A673 (cell line): Measurements from ENCODE around the gene BLCAP. TPM values are rescaled to one million over a fixed set of nuclear protein-coding genes. Genes with fewer than 3 reads are reported as not detected.
"Not testable (repeated sequence)": the region's sequence is repeated elsewhere in the genome, so short reads cannot be mapped to it uniquely, and the experiment has no call there.

Experiments used
- BruUV-seq: library from RNA; stranded (reverse); fragments of 400-500 nt; replicated peaks from 2 replicates; lab custom pipeline; 2021; lab: Mats Ljungman, UMichigan
- CTCF ChIA-PET: fragments of 300-600 bp; sonication (Branson Sonifier 250); formaldehyde crosslinking; loops from one replicate; lab custom pipeline; 2022; ENCODE audit warnings: antibody characterized with exemption; lab: Charles Lee
- POLR2A ChIA-PET: fragments of 300-600 bp; sonication (Branson Sonifier 250); formaldehyde crosslinking; loops from one replicate; lab custom pipeline; 2022; ENCODE audit warnings: antibody characterized with exemption; ENCODE audit not compliant: low non-redundant PET; lab: Charles Lee
- DNase-seq: peaks from one replicate; pipeline ENCODE4 v3.0.0-alpha.2; 2015; ENCODE audit warnings: low spot score
- H3K27ac ChIP-seq: fragments of 200-600 bp; sonication (generic); 2 replicates; pipeline ENCODE4 v1.5.1; 2016; ENCODE audit warnings: mixed run types, low read depth, mild to moderate bottlenecking, mixed read lengths, antibody characterized with exemption, low read length; ENCODE audit not compliant: poor library complexity, severe bottlenecking
- H3K27me3 ChIP-seq: fragments of 200-600 bp; sonication (generic); replicated peaks from 2 replicates; pipeline ENCODE4 v1.6.1; 2017; ENCODE audit warnings: mixed run types, low read depth, mild to moderate bottlenecking, mixed read lengths, antibody characterized with exemption, low read length; ENCODE audit not compliant: insufficient read depth, poor library complexity
- H3K36me3 ChIP-seq: fragments of 200-600 bp; sonication (generic); 2 replicates; pipeline ENCODE4 v1.6.1; 2016; ENCODE audit warnings: mixed run types, mild to moderate bottlenecking, mixed read lengths, antibody characterized with exemption, low read length; ENCODE audit not compliant: insufficient read depth, poor library complexity, severe bottlenecking
- H3K4me1 ChIP-seq: fragments of 200-600 bp; sonication (generic); 2 replicates; pipeline ENCODE4 v1.6.1; 2017; ENCODE audit warnings: mixed run types, mild to moderate bottlenecking, mixed read lengths, antibody characterized with exemption, low read length; ENCODE audit not compliant: insufficient read depth, poor library complexity, severe bottlenecking
- H3K4me3 ChIP-seq: fragments of 200-600 bp; sonication (generic); 2 replicates; pipeline ENCODE4 v1.5.1; 2016; ENCODE audit warnings: low read depth, mixed run types, mild to moderate bottlenecking, mixed read lengths, low read length; ENCODE audit not compliant: poor library complexity, severe bottlenecking
- H3K9me3 ChIP-seq: fragments of 200-600 bp; sonication (generic); 2 replicates; pipeline ENCODE4 v1.6.1; 2016; ENCODE audit warnings: mixed run types, low read depth, mild to moderate bottlenecking, mixed read lengths, antibody characterized with exemption, low read length; ENCODE audit not compliant: poor library complexity, severe bottlenecking
- EZH2 ChIP-seq: fragments of 200-600 bp; sonication (generic); IDR thresholded peaks from 2 replicates; pipeline ENCODE4 v1.6.1; 2017; ENCODE audit warnings: borderline replicate concordance, low read depth, mild to moderate bottlenecking, mixed read lengths, antibody characterized with exemption, low read length; ENCODE audit not compliant: poor library complexity, severe bottlenecking
- intact Hi-C: fragments of 100-400 bp; cut with micrococcal nuclease; formaldehyde crosslinking; loops from one replicate; pipeline ENCODE4 v1.10.0; 2022; ENCODE audit not compliant: unreplicated experiment
- total RNA-seq: library from RNA; stranded (reverse); gene quantifications from 2 replicates; pipeline ENCODE4 v1.2.3, GENCODE V29; 2021
- TF ChIP-seq, protein P1 (sequence below): fragments of 300-800, 200-600 bp; sonication (generic); conservative IDR thresholded peaks from 2 replicates; pipeline ENCODE4 v1.5.1; 2017; ENCODE audit warnings: low read depth, mild to moderate bottlenecking, antibody characterized with exemption, low read length, moderate library complexity, mixed read lengths

Gene BLCAP
- total RNA-seq, 1 experiment from 2014 or later = 39.9 TPM

DNA sequence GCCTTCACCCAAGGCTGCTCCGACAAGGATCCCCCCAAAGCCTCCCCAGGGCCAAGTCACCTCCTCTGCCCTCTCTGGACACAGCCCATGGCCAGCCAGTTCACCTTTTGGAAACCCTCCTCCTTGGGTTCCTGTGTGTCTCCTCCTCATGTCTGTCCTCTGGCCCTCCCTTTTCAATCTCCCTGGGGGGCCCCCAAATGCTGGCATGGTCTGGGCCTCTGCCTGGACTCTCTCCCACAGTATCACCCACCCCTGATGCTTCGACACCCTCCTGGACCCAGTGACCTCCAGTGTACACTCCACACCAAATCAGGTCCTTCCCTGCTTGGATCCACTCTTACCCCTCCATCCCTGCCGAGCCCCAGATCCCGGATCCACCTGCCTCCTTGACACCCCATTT, 53.3 kb downstream of the BLCAP start:
- Histone ChIP-seq H3K27ac (no peak overlapping the region), H3K9me3 (no peaks in the 10 kb centered on the region), H3K4me3 (no peak overlapping the region), H3K4me1 (peaks cover 5% of the 10 kb centered on the region), H3K36me3 (no peaks in the 10 kb centered on the region), H3K27me3 (peaks cover 14% of the 10 kb centered on the region)
- POLR2A ChIA-PET = no interaction called here
- BruUV-seq = no TSS peak
- CTCF ChIA-PET = no interaction called here
- DNase-seq = no peak
- intact Hi-C loops = no loop called here
- no peak for TF ChIP-seq EZH2
- TF ChIP-seq, protein P1, sequence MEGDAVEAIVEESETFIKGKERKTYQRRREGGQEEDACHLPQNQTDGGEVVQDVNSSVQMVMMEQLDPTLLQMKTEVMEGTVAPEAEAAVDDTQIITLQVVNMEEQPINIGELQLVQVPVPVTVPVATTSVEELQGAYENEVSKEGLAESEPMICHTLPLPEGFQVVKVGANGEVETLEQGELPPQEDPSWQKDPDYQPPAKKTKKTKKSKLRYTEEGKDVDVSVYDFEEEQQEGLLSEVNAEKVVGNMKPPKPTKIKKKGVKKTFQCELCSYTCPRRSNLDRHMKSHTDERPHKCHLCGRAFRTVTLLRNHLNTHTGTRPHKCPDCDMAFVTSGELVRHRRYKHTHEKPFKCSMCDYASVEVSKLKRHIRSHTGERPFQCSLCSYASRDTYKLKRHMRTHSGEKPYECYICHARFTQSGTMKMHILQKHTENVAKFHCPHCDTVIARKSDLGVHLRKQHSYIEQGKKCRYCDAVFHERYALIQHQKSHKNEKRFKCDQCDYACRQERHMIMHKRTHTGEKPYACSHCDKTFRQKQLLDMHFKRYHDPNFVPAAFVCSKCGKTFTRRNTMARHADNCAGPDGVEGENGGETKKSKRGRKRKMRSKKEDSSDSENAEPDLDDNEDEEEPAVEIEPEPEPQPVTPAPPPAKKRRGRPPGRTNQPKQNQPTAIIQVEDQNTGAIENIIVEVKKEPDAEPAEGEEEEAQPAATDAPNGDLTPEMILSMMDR = no peak

DNA sequence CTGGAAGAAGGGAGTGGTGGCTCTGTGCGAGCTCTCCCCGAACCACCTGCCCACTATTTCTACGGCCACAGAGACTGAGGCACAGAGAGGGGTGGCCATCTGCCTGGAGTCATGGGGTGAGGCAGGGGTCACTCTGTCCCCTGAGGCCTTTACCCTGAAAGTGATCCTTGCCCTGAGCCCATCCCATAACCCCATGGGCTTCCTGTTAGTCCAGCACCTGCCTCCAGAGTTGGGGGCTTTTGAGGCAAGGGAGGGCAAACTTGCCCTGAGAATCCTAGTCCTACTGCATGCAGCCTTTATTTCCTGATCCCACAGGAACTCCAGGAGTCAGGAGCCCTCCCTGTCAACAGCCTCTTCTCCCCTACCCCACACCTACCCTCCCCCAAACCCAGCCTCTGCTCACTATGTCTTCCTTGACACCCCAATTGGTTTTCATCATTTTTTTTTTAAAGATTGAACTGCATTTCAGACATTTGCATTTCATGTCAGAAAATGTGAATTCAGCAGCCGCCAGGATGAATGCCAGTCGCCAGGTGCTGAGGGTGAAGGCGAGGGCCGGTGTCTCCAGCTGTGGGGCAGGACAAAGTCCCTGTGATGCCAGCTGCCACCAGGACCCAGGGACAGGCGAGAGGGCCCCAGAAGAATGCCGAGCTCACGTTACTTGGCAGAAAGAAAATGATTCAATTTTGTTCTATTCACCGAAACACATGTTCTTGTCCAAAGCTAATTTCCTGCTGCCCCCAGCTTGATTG, 54.3 kb downstream of the BLCAP start:
- H3K27ac ChIP-seq = no peak overlapping the region
- no TSS peak for BruUV-seq
- no peak for DNase-seq
- peaks cover 8% of the 10 kb centered on the region for H3K27me3 ChIP-seq
- CTCF ChIA-PET = no interaction called here
- H3K9me3 ChIP-seq = no peaks in the 10 kb centered on the region
- intact Hi-C loops = no loop called here
- peaks cover 5% of the 10 kb centered on the region for H3K4me1 ChIP-seq
- POLR2A ChIA-PET = no interaction called here
- H3K36me3 ChIP-seq = no peaks in the 10 kb centered on the region
- no peak overlapping the region for H3K4me3 ChIP-seq
- TF ChIP-seq, protein P1 = no peak
- no peak for TF ChIP-seq EZH2

DNA sequence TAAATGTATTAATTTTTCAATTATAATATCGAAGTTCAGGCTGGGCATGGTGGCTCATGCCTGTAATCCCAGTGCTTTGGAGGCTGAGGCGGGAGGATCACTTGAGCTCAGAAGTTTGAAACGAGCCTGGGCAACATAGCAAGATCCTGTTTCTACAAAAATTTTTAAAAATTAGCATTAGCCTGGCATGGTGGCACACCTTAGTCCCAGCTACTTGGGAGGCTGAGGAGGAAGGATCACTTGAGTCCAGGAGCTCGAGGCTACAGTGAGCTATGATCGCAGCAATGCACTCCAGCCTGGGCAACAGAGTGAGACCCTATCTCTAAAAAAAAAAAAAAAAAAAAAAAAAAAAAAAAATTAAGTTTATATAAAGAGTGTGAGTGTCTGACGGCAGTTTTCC, 55.2 kb downstream of the BLCAP start:
- BruUV-seq, H3K27ac ChIP-seq, intact Hi-C loops: not testable (repeated sequence)

DNA sequence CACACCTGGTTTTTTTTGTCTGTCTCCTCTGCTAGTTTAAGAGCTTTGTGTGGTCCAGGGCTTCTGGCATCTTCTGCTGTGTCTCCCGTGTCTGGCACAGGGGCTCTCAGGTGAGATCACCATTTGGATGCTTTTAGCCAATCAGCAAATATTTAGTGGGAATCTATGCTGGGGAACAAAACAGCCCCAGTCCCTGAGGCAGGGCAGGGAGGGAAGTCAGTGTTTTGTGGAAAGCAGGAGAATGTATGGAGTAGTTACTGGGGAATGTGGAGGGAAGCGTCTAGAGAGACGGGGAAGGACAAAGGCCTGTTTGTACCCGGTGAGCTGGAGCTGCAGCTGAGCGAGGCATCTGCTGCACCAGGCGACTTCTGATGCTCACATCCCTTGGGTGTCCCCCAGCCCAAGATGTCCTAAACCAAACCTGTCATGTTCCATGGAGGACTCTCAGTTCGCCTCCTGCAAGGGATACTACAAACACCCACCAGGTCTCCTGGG, 55.9 kb downstream of the BLCAP start:
- H3K4me3 ChIP-seq = no peak overlapping the region
- no peaks in the 10 kb centered on the region for H3K4me1 ChIP-seq
- no peak overlapping the region for H3K27ac ChIP-seq
- H3K36me3 ChIP-seq = no peaks in the 10 kb centered on the region
- no peak for DNase-seq
- intact Hi-C loops = no loop called here
- TF ChIP-seq, protein P1 = no peak
- TF ChIP-seq EZH2 = no peak
- H3K9me3 ChIP-seq = no peaks in the 10 kb centered on the region
- peaks cover 8% of the 10 kb centered on the region for H3K27me3 ChIP-seq
- POLR2A ChIA-PET = interaction anchor here (0.6 kb wide), 1 partner anchor 460 kb away, joined by 3 read pairs; no protein-coding TSS in a partner anchor
- CTCF ChIA-PET = no interaction called here
- BruUV-seq = no TSS peak

More for the DNA sequence above, 55.2 kb downstream of the BLCAP start:
- H3K27me3 ChIP-seq, H3K36me3 ChIP-seq, H3K4me1 ChIP-seq, H3K9me3 ChIP-seq, POLR2A ChIA-PET, CTCF ChIA-PET, DNase-seq, H3K4me3 ChIP-seq: not testable (repeated sequence)

DNA sequence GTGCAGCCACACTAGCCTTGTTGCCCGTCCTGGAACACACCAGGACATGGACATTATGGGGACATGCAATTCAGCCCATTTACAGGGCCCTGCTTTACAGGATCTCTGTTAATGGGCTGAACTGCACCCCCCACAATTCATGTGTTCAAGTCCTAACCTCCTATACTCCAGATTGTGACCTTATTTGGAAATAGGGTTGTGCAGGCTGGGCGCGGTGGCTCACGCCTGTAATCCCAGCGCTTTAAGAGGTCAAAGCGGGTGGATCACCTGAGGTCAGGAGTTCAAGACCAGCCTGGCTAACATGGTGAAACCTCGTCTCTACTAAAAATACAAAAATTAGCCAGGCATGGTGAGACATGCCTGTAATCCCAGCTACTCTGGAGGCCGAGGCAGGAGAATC, 57.5 kb downstream of the BLCAP start:
- H3K9me3 ChIP-seq, H3K27ac ChIP-seq, DNase-seq, H3K36me3 ChIP-seq, CTCF ChIA-PET, H3K4me3 ChIP-seq, POLR2A ChIA-PET, H3K27me3 ChIP-seq, BruUV-seq, intact Hi-C loops, H3K4me1 ChIP-seq: not testable (repeated sequence)
